Glomerular endothelial cell (primary cell): ENCODE results near the gene C1QBP. TPM values are rescaled to one million over a fixed set of nuclear protein-coding genes. Genes with fewer than 3 reads are reported as not detected.
"Not testable (repeated sequence)": the region's sequence is repeated elsewhere in the genome, so short reads cannot be mapped to it uniquely, and the experiment has no call there.

Experiments used
- DNase-seq: peaks from one replicate; pipeline ENCODE4 v3.0.0-alpha.2; 2011; ENCODE audit warnings: low read depth, low spot score; ENCODE audit errors: extremely low read depth
- total RNA-seq: library from RNA; depleted of rRNA; stranded (reverse); fragments of >200 nt; gene quantifications from 2 replicates; pipeline ENCODE4 v1.2.3, GENCODE V29; 2015

Gene C1QBP, protein sequence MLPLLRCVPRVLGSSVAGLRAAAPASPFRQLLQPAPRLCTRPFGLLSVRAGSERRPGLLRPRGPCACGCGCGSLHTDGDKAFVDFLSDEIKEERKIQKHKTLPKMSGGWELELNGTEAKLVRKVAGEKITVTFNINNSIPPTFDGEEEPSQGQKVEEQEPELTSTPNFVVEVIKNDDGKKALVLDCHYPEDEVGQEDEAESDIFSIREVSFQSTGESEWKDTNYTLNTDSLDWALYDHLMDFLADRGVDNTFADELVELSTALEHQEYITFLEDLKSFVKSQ
- total RNA-seq: 166 and 196 TPM in 2 replicates

GRCh38 chr17:5438716-5439445, at the start of gene C1QBP:
Gene C1QBP (minus strand): TSS chr17:5439155. CDS start chr17:5439073, 82 bp downstream.
- peak; percentile 76 for DNase-seq

- no peak for DNase-seq
Observed at GRCh38 chr17:5488752-5489151, 49.8 kb upstream of the C1QBP start.

DNA sequence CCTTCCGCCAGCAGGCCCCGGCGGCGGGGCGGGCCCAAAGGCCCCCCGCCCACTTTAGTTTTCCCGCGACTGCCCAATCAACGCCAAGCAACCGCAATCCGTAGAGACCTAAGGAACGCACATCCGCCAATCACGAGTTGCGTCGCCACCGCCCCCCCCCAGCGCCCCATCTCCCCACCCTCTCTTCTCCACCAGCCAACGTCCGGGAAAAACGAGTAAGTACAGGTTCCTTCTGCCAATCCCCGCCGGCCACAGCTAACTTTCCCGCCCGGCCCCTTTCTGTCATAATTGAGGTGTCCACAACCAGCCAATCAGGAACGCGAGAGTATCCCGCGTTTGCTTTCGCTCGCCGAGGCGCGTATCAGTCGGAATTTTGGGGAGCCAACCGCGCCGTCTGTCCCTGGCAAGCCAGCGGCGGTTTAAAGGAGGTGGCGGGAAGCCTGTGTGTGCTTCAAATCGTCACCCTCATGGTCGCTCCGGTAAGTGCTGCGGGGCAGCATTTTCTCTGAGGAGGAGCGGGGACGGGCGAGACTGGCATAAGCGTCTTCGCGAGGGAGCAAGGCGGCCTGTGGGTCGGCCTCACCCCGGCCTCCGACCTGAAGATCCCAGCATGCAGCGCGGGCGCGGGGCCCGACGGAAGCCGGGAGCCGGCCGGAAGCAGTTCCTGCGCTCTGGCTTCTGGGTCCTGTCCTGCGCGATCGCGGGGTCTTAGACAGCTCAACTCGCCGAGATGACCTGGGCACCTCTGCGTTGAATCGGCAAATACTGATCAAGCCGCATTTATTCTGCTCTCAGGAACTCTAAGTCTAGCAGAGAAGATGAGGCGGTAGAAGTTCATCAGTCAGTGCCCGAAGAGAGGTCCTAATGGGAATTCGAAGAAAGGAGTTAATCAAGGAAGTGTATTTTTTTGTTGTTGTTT, 47.5 kb upstream of the C1QBP start, which contains the start of gene MIS12:
Gene MIS12, plus strand, starts transcription at position 361 of the 919 bp plus-strand sequence. CDS start 2,297 bp downstream, outside the sequence.
- peak; percentile 84 for DNase-seq

DNA sequence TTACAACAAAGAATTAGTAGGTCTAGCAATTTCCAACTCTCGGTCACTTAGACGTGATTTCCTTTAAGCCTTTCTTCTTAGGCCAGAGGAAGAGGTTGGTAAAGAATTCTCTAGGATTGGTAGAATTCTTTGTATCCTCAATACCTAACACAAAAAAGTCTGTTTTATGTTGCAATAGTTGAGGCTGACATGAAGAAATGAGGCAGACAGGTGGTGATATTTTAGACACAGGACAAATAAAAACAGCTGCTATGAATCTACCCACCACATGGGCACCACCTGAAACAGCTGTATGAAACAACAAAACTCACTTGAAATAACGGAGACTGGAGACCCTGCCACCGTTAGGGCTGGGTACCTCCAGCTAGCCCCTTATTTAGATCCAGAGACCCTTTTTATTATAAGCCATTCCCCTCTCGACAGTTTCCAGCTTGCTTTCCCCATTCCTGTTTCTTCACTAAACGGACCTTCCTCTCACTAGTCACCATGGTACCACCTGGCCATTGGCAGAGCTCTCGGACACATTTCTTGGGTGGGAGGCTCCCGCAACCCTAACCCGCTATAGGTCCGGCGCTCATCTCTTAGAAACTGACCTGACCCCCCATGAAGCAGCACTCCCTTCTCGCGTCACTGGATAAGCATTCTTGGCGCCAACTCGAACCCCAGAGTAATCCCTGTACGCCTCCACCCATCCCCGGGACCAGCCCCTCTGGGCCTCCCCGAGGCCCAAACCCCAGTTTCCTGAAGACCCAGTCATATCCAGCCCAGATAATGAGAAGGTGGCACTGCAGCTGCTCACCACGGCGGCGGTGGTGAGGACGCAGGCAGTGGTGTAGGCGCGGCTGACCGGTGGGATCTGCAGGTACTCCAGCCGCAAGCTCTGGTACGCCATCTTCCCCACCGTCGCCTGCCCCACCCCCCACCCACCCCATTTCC, 46.6 kb upstream of the C1QBP start, which contains the start of gene DERL2:
Gene DERL2, minus strand, starts transcription at position 909 of the 936 bp plus-strand sequence. Its CDS starts 17 bp downstream, at position 892.
- no peak for DNase-seq

- no peak for DNase-seq
Observed at GRCh38 chr17:5481451-5481850, 42.5 kb upstream of the C1QBP start.

GRCh38 chr17:5480962-5481361, 42.0 kb upstream of the C1QBP start:
- no peak for DNase-seq

- DNase-seq: no peak
Observed at GRCh38 chr17:5478992-5479391, 40.0 kb upstream of the C1QBP start.

- DNase-seq: no peak
Observed at GRCh38 chr17:5473906-5474305, 35.0 kb upstream of the C1QBP start.

- DNase-seq: no peak
Observed at GRCh38 chr17:5472511-5472910, 33.6 kb upstream of the C1QBP start.

DNA sequence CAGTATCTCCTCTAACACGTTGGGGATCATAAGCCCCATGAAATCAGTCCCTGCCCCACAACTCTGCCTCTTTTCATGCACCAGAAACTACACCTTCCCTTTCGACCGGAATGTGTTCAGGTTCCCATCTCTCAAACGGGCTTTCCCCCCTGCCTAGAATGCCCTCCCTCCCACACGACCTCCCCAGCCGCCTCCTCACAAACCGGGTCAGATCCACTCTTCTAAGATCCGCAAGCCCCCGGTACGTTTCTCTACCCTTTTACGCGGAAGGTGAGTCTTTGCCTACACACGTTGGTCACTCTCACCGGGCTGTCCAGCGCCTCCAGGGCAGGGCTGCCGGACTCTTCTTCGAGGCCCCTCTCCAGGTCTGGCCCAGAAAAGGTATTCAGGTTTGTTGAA, 29.1 kb upstream of the C1QBP start:
- DNase-seq: no peak

DNA sequence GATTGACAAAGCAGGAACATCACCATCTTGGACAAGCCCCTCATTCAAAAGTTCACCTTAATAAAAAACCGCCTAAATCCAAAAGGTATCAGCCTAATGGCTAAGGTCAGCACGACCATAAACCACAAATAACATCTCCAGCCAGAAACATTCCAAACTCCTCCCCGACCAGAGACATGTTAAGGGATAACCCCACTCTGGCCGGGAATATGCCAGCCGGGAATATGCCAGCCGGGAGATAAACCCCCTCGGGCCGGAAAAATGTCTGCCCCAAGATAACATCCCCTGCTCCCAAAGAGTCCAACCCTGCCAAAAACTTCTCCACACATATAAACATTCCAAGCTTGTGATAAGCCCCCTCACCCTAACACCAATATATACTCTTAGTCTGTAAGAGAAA, 28.5 kb upstream of the C1QBP start:
- DNase-seq: no peak

GRCh38 chr17:5466295-5466694, 27.3 kb upstream of the C1QBP start:
- no peak for DNase-seq

DNA sequence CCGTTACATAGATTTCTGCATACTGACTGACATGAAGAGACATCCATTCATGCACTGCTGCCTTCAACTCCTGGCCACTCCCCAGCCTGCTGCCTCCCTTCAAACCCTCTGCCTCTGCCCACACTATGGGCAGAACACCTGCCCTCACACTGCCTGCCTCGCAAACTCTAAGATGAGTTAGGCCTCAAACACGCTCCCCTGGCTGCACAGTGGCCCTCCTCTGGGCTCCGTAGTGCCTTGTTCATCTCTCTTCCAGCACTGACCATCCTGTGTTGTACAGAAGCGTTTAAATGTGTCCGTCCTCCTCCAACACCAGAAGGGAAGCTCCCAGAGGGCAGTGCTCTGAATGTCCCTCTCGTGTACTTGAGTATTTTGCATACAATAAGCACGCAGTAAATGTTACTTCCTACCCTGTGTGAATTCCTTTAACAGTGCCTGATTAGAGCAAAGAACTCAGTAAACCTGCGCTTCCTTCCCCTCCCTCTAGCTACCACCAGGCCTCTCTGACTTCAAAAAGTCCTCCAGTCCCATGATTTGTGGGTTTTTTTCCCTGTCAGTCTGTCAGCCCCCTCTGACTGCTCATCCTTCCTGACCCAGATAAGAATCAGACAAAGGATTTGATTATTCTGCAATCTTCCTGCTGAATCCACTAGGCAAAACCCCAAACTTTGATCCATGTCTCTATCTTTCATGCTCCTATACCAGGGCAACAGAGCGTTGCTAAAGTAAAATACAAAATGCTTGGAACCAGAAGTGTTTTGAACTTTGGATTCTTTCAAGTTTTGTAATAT, 26.0 kb upstream of the C1QBP start:
- DNase-seq: no peak

GRCh38 chr17:5446786-5447185, 7.8 kb upstream of the C1QBP start:
- DNase-seq: no peak

DNA sequence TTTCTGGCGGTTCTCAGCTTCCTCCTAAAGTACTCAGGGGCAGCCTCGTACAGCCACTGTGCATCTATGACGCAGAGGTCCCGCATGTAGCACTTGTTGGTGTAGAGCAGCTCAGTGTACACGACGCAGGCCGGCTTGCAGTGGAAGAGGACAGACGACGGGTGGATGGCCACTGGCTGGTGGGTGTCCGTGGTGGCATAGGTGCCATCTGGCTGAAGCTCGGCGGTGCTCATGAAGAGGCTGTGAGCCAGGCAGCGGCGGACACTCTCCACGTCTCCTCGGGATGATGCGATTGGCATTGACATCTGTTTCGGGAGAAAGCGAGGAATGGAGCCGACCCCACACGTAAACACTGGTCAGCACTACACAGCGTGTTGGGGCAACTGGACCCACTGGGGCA, 5.3 kb upstream of the C1QBP start:
- no peak for DNase-seq

DNA sequence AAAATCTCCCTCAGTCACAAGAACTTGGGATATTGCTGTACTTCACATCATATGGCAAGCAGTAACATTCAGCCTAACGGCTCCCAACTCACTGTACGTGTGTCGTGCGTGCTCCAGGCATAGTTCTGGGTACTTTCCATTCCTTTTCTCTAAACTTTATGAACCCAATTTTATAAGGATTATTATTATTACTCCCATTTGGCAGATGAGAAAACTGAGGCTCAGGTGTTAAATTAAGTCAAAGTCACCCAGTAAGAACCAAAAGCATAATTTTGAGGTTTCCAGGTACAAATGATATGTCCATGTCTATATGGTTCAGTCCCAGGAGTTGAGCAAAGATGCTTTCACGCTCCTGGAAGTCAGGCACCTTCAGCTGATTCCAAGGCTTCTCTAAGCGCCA, 4.8 kb upstream of the C1QBP start:
- DNase-seq: no peak

DNA sequence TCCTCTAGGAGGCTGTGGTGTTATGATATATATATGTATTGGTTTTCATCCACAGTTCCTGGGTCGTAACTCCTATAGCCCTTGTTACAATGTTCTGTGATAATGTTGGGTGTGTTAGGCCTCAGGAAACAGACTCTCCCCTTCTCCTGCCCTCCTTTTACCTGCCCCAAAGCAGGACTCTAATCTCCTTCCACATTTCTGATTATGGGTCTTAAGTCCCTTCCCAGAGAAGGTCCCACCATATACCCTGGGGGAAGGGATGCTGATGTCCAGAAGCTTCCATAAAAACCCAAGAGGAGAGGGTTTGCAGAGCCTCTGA, 450 bp upstream of the C1QBP start:
- DNase-seq: no peak

- no peak for DNase-seq
Observed at GRCh38 chr17:5437721-5438317, 1.1 kb downstream of the C1QBP start.

GRCh38 chr17:5435781-5436315, 3.1 kb downstream of the C1QBP start:
- not testable (repeated sequence) for DNase-seq
